GM18867 (cell line): Measurements from ENCODE around the gene TGM1.
"Not testable (repeated sequence)": the region's sequence is repeated elsewhere in the genome, so short reads cannot be mapped to it uniquely, and the experiment has no call there.

ENCODE experiments used
- ATAC-seq: cut with Tn5 transposase; IDR thresholded peaks from one replicate; pipeline ENCODE4 v1.9.1; 2021; ENCODE audit warnings: mild to moderate bottlenecking, moderate library complexity; ENCODE audit not compliant: unreplicated experiment

Gene TGM1

GRCh38 chr14:24234095-24235005 lies 28.6 kb downstream of the TGM1 start:
- ATAC-seq, result no peak

- no peak for ATAC-seq
Observed at GRCh38 chr14:24233538-24233866, 29.5 kb downstream of the TGM1 start.

DNA sequence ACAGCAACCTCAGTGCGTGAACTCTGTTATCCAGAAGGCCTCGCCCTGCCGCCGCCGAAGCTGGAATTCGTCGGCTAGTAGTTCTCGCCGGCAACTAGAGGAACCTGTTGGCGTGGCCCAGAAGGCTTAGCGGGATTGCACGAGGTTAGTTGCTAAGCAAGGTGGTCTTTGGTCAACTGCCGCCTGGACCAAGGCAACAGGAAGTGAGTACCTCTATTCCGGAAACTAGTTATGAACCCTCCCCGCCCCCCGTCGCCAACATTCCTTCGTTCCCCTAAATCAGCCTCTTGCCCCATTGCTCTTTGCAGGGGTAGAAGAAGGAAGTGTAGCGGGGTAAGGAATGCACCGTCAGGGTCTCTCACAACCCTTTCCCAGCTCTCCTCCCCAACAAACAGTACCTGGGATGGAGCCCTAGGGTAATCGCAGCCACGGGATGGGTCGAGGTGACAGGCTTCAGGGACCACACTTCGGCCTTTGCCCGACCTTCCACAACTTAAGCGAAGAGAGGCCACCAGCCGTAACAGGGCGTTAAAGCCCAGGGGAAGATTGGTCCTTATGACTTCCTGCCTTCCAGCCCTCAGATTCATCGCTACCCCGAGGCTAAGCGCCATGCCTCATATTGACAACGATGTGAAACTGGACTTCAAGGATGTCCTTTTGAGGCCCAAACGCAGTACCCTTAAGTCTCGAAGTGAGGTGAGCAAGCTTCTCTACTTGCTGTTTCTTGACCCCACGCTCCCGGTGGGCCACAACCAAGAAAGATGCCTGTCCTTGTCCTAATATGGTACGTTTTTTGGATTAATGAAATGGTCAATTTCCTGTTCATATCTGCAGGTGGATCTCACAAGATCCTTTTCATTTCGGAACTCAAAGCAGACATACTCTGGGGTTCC lies 30.1 kb downstream of the TGM1 start, which contains the start of gene GMPR2:
Gene GMPR2, plus strand, starts transcription at position 285 of the 893 bp plus-strand sequence. Its CDS starts 325 bp downstream, at position 610.
- ATAC-seq, result peak; percentile 53

DNA sequence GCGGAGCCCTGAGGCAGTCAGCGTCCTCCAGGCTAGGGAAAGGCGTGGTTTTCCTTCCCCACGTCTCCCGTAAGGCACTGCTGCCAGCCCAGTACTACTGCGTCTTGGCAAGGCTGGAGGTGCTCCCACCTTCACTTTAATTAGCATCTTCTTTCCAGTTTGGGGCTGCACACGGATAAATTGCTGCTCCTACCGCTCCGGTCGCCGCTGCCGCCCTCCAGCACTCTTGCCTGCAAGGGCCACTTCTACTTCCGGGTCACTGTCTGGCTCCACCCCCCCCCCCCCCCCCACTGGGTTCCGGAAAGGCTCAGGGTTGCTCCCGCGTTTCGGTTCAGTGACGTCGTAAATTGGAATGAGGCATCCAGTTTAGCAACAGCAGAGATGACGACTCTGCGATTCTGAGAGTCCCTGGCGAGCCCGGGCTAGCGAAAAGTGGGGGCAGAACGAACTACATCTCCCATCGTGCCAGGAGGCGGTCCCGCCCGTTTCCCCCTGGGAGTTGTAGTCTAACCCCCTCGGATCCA lies 30.8 kb downstream of the TGM1 start, which contains the start of gene NEDD8:
Gene NEDD8, minus strand, starts transcription at position 247 of the 524 bp plus-strand sequence. Its CDS starts 100 bp downstream, at position 147.
- ATAC-seq, result peak; percentile 72

DNA sequence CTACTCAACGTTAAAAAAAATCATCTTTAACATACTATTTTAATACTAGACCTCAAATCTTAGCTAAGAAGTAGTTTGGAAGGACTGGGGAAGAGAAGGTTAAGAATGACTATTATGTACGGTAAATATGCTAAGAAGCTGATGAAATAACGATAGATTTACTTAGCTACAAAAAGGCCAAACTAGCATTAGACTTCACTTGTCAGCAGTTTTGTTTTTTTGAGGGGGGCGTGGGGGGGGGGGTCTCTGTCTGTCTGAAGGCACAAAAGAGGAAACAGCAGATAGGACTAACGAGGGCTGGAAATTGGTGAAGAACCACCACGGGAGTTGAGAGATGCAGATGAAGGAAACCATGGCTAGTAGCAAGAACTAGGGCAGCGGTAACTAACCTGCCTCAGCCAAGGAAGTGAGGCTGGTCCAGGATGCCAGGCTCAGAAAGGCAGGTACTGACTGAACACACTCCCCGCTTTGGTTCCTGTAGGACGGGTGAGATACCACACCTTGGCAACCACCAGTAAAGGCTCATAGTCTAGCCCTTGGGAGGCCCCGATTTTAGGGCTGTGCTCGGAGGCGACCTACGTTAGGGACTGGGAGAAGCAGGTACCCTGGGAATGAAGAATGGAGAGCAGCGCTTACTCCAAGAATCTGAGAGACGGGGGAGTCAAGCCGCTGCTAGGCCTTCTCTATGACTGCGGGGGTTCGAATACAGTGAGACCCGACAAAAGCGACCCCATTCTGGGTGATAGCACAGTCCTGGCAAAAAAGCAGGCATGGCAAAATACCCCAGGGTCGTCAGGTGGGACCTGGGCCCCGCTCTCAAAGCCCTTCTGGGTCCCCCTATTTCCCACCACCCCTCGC lies 31.5 kb downstream of the TGM1 start:
- peak; percentile 18 for ATAC-seq

DNA sequence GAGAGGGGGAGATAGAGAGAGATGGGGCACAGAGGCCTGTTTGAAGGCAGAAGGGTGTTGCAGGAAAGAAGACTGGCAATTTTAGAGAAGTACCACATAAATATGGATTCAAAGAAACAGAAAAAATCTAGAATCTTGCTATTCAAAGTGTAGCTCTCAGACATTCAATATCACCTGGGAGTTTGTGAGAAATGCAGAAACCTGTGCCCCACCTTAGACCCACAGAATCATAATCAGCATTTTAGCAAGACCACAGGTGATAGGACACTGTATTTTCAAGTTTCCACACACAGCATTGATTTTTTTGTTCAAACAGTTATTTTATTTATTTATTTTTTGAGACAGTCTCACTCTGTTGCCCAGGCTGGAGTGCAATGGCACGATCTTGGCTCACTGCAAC lies 34.1 kb downstream of the TGM1 start:
- ATAC-seq, result no peak

GRCh38 chr14:24226473-24226872 lies 36.5 kb downstream of the TGM1 start:
- ATAC-seq, result no peak

DNA sequence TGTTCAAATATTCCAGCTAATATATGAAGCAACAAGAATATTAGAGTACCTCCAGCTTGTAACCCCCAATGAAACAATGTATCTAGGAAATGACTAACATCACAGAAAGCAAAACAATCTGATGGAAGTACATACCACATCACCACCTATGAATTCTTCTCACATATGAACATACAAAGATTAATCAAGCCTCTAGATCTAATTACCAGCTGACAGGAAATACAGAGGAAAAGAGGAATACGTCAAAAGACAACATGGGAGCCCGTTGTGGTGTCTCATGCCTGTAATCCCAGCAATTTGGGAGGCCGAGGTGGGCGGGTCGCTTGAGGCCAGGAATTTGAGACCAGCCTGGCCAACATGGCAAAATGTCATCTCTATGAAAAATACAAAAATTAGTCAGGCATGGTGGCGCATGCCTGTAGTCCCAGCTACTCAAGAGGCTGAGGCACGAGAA lies 38.3 kb downstream of the TGM1 start:
- no peak for ATAC-seq

- not testable (repeated sequence) for ATAC-seq
Observed at GRCh38 chr14:24222987-24223386, 40.0 kb downstream of the TGM1 start.

DNA sequence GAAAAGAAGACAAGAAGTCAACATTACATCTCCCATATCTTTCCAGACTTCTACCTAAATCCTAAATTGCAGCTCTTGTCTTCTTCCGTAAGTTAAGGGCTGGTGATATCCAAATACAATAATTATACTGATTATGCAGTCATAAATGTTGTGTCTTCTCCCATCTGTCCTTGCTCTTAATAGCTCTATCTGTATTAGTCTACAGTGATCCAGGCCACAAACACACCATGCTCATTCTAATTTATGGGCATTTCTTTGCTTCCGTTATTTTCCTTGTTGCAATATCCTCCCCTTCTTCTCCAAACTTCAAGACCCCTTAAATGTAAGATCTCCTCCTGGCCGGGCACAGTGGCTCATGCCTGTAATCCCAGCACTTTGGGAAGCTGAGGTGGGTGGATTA lies 43.5 kb downstream of the TGM1 start:
- ATAC-seq, result no peak

DNA sequence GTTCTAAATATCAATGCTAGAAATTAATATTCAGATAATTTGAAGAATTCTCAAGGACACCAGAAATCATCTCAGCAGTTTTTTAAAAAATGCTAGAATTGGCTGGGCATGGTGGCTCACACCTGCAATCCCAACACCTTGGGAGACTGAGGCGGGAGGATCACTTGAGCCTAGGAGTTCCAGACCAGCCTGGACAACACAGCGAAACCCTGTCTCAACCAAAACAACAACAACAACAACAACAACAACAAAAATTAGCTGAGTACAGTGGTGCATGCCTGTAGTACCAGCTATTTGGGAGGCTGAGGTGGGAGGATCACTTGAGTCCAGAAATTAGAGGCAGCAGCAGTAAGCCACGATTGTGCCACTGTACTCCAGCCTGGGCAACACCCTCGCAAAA lies 43.9 kb downstream of the TGM1 start:
- no peak for ATAC-seq

DNA sequence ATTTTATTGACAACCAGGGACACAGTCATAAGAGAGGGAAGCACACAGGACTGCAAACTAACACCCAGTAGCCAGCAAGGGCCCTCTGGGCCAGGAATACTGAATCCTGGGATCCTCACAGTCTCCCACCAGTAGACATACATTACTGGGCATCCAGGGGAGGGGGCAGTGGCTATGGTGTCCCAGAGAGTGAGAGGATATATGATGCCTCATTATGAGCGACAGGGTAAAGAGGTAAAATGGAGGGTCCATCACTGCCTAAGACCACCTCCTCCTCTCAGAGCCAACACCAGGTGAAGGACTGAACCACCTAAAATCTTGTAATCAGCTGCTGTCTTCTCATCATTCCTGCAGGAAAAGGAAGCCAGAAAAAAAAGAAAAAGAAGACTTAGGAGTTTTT lies 46.1 kb downstream of the TGM1 start:
- not testable (repeated sequence) for ATAC-seq

GRCh38 chr14:24216345-24216699 lies 46.7 kb downstream of the TGM1 start:
- ATAC-seq, result no peak

DNA sequence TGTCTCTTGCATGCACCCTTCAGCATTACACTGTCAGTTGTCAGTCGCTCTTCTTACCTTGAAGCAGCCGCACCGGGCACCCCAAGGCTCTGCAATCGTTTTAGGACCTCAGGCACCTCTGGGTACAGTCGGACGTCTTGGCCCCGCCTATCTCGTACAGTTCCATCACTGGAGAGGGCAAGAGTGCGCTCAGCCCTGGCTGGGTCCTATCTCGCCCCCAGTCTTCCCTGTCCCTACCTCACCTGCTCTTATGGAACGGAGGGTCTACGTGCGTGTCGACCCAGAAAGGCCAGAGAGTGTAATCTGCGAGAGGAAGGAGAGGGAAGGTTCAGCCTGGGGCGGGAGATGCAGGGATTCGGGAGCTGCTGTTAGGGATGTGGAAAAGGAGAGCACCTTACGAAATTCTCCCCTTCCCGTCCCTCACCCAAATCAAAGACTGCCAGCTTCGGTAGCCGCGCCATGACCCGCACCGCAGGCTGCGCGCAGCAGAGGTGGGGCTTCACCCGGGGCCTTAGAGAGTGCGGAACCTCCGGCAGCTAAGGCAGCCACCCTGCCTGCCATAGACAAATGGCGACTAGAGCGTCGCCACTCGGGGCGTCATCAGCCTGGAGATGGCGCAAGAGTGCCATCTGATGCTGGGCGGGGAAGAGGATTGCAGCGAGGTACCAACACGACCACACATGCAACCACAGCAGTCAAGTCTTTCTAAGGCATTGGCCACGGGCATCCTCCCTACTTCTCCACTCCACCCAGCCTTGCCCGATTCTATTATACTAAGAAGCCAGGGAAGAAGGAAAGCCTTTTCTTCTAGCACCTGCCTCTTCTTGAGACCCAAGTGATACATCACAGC lies 47.3 kb downstream of the TGM1 start, which contains the start of gene MDP1:
Gene MDP1, minus strand, starts transcription at position 572 of the 850 bp plus-strand sequence. Its CDS starts 111 bp downstream, at position 461.
- peak; percentile 63 for ATAC-seq

GRCh38 chr14:24213866-24214662 lies 48.9 kb downstream of the TGM1 start:
- no peak for ATAC-seq

- ATAC-seq, result peak; percentile 81
Observed at GRCh38 chr14:24212924-24213865, 49.8 kb downstream of the TGM1 start, which contains the start of gene CHMP4A. CHMP4A (minus strand) TSS chr14:24213488; CDS start chr14:24213439, 49 bp downstream.

DNA sequence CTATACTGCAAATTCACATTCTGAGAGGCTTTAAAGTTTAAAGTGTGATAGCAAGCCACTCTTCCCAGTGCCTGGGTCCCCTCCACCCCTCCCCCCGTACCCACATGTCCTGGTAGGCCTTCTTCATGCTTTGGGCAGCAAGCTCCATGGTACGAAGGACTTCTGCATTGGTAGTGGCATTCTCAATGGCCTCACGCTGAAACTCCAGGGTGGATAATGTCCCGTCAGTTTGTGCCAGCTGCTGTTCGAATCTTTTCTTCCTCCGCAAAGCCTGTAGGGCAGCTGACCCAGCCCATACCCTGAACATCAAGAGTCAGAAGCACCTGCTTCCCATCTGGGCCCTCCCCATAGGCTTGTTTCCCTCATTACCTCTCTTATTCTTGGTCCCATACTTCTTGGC lies 51.7 kb downstream of the TGM1 start:
- ATAC-seq, result no peak
